HG03432 (cell line): ENCODE results near the gene RPS28.
"Not testable (repeated sequence)": the region's sequence is repeated elsewhere in the genome, so short reads cannot be mapped to it uniquely, and the experiment has no call there.

Source experiments
- ATAC-seq: cut with Tn5 transposase; IDR thresholded peaks from one replicate; pipeline ENCODE4 v1.9.1; 2021; ENCODE audit warnings: mild to moderate bottlenecking, moderate library complexity; ENCODE audit not compliant: unreplicated experiment

The RPS28 gene

DNA sequence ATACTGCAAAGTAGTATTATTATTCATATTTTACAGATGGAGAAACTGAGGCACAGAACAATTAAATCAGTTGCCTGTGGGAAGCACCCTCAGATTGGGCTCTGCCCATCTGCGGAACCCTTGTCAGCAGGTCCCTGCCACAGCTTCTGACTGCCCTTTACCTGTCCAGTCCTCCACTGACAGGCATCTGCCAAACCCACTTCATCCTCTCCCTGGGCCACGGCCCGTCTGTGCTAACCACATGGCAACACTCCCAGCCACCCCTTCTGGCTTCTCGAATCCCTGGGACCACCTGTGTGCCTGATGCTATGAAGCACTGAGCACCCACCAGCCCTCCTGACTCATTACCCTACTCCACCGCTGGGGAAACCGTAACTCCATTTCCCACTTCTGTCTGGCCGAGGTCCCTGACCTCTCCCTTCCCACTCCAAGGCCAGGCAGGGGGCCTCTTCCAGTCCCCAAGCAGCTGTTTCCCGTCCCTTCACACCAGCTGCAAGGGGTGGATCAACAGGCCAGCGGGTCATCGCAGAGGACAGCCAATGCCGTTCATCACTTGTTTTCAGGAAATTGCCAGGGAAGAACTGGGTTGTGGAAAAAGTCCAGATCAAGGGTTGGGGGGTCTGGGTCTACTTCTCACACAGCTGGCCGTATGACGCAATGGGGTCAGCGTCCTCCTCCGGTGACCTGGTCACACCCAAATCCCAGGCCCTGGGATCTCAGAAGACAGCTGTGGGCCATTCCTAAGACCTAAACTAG lies 19.2 kb downstream of the RPS28 start:
- ATAC-seq: no peak

GRCh38 chr19:8341504-8341903 lies 20.2 kb downstream of the RPS28 start:
- ATAC-seq: not testable (repeated sequence)

- no peak for ATAC-seq
Measured at GRCh38 chr19:8342316-8342683, 21.0 kb downstream of the RPS28 start.

GRCh38 chr19:8342684-8343482 lies 21.6 kb downstream of the RPS28 start, which contains the start of gene KANK3:
Gene KANK3, minus strand, starts transcription at chr19:8343262. Its CDS starts 5,434 bp downstream, at chr19:8337828.
- peak; percentile 85 for ATAC-seq

GRCh38 chr19:8343483-8343844 lies 22.2 kb downstream of the RPS28 start:
- ATAC-seq: no peak

DNA sequence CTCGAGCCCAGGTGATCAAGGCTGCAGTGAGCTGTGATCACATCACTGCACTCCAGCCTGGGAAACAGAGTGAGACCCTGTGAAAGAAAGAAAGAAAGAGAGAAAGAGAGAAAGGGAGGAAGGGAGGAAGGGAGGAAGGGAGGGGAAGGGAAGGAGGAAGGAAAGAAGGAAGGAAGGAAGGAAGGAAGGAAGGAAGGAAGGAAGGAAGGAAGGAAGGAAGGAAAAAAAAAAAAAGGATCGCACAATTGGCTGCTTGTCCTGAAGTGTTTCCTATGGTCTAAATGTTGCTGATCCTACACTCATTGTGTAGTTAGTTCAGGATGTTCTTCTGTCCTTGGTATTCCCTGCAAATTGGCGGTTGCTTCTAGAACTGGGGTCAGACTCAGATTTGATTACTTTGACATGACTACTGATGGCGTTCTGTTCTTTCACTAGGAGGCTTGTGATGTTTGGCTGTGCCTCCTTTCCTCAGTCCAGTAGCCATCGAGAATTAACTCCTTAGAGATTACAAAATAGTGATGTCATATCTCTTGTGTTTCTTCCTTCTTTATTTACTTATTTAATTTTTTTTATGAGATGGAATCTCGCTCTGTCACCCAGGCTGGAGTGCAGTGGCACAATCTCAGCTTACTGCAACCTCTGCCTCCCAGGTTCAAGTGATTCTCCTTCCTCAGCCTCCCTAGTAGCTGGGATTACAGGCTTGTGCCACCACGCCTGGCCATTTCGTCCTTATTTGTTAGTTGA lies 28.5 kb downstream of the RPS28 start:
- ATAC-seq: not testable (repeated sequence)

DNA sequence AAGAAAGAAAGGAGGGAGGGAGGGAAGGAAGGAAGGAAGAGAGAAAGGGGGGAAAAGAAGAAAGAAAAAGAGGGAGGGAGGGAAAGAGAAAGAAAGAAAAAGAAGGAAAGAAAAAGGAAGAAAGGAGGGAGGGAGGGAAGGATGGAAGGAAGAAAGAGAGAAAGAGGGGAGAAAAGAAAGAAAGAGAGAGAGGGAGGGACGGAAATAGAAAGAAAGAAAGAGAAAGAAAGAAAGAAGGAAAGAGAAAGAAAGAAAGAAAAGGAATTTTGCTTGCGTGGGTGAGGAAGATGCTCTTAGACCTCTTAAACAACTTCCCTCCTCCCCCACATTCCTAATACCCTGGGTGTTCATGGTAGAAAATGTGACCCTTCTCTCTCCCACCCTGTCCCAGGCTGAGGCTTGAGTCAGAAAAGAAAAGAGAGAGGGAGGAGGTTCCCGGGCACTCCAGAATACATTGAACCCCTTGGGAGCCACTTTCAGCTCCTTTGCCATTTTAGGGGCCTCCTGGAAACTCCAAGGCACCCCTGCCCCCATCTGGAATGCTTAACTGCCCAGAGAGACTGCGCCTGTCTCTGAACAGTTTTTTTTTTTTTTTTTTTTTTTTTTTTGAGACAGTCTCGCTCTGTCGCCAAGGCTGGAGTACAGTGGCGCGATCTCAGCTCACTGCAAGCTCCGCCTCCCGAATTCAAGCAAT lies 31.0 kb downstream of the RPS28 start:
- ATAC-seq: no peak

- ATAC-seq: not testable (repeated sequence)
Measured at GRCh38 chr19:8352845-8353244, 31.5 kb downstream of the RPS28 start.

DNA sequence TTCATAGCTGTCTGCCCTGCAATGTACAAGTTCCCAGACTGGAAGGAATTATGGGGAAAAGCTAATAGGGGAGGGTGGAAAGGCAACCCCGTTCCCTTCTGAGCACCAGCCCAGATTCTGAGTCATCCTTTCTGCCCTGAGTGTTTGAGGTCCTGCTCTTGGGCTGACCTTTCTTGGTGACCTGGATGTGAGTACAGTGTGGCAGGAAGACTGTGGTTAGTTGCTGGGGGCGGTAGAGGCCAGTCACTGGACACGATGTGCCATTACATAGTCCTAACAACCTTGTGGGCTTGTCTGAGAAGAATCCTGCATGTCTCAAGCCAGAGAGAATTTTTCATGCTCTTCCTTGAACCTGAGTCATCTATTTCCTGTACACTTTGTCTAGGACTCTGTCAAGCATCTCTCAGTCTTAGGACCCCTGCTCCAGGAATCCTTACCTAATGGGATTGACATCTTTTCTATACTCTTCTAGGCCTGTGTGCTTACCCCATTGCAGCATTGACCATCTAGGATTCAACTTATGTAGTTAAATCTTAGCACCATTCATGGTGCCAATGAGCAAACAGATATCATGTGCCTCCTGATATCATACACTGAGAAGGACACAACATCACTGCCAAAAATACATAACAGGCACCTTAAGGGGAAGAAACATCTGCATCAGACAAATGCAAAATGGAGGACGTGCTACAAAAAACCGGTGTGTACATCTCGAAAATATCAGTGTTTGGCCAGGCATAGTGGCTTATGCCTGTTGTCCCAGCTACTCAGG lies 34.5 kb downstream of the RPS28 start:
- ATAC-seq: no peak

DNA sequence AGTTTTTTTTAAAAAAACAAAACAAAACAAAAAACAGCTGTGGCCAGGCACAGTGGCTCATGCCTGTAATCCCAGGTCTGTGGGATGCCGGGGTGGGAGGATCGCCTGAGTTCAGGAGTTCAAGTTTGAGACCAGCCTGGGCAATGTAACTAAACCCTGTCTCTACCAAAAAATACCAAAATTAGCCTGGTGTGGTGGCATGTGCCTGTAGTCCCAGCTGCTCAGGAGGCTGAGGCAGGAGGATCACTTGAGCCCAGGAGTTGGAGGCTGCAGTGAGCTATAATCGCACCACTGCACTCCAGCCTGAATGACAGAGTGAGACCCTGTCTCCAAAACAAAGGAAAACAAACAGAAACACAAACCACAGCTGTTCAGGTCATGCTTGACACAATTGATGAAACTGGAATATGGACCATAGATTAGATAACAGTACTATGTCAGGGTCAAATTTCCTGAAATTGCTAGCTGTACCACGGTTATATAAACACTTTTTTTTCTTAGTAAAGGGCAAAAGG lies 35.8 kb downstream of the RPS28 start:
- no peak for ATAC-seq

DNA sequence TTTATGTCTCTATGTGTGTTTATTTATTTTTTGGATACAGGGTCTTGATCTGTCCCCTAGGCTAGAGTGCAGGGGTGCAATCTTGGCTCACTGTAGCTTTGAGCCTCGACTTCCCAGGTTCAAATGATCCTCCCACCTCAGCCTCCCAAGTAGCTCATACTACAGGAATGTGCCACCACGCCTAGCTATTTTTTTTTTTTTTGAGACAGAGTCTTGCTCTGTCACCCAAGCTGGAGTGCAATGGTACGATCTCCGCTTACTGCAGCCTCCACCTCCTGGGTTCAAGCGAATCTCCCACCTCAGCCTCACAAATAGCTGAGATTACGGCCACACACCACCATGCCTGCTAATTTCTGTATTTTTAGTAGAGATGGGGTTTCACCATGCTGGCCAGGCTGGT lies 37.7 kb downstream of the RPS28 start:
- no peak for ATAC-seq

DNA sequence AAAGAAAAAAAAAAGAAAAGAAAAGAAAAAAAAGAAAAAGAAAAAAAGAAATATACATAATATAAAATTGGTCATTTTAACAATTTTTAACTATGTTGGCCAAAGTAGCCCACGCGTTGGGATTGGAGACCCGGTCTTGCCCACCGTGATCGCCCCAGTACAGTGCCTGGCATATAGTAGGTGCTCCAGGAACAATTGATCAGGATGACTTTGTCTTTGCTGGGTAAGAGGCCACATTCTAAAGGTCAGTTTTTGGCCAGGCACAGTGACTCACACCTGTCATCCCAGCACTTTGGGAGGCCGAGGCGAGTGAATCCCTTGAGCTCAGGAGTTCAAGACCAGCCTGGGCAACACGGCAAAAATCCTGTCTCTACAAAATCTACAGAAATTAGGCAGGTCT lies 38.9 kb downstream of the RPS28 start:
- ATAC-seq: no peak

DNA sequence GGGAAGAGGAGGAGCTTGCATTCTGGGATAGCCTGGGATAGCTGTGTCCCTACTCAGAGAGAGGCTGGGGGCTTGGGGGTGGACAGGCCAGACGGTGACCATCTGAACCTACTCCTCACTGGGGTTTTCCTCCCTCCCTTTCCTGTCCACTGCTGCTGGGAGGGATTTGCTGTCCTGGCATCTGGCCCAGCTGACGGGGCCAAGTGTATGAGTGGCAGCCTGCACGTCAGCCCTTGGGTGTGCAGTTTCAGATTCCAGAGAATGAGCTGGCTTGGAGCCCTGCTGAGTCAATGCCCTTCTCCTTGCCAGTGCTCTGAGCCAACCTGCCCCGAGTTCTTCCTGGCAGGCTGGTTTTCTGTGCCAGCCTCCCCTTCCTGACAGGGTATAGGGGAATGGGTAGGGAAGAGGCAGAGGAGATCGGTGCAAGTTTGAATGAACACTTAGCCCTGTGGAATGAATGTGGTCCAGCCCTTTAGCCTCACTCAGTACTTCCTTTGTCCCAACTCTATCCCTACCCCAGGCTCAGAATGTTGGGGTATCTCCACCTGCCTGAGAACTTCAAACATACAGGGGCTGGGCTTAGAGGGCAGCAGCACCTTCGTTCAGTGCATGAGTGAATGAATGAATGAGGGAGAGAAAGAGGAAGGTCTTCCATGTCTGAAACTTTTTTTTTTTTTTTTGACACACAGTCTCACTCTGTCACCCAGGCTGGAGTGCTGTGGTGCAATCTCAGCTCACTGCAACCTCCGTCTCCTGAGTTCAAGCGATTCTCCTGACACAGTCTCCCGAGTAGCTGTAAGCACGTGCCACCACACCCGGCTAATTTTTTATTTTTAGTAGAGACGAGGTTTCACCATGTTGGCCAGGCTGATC lies 40.9 kb downstream of the RPS28 start:
- no peak for ATAC-seq

GRCh38 chr19:8363803-8364771 lies 42.8 kb downstream of the RPS28 start, which contains the start of gene ANGPTL4:
Gene ANGPTL4, plus strand, starts transcription at chr19:8364155. Its CDS starts 167 bp downstream, at chr19:8364322.
- ATAC-seq: no peak

GRCh38 chr19:8366121-8366581 lies 44.9 kb downstream of the RPS28 start:
- ATAC-seq: no peak

GRCh38 chr19:8366961-8367326 lies 45.6 kb downstream of the RPS28 start:
- no peak for ATAC-seq

- ATAC-seq: no peak
Measured at GRCh38 chr19:8367327-8368001, 46.2 kb downstream of the RPS28 start.
